DND-41 (cell line): ENCODE measurements around the gene ISCU.

Experiments
- ATAC-seq: fragments of 200-7000 bp; cut with Tn5 transposase; 3 replicates; pipeline ENCODE4 v1.9.1; 2021; ENCODE audit warnings: low read depth; ENCODE audit not compliant: insufficient read depth
- DNase-seq: peaks from one replicate; pipeline ENCODE4 v3.0.0-alpha.2; 2020
- H2AFZ ChIP-seq: 2 replicates; pipeline ENCODE4 v1.6.0; 2012; ENCODE audit warnings: low read depth, low read length
- H3K27ac ChIP-seq: 2 replicates; pipeline ENCODE4 v1.5.1; 2012; ENCODE audit warnings: low read length, inconsistent platforms
- H3K27me3 ChIP-seq: fragments of 200-600 bp; sonication (generic); 2 replicates; pipeline ENCODE4 v1.6.0; 2012; ENCODE audit warnings: low read length, mild to moderate bottlenecking, inconsistent platforms; ENCODE audit not compliant: insufficient read depth, poor library complexity
- H3K36me3 ChIP-seq: 2 replicates; pipeline ENCODE4 v1.5.1; 2012; ENCODE audit warnings: low read length, inconsistent platforms; ENCODE audit not compliant: insufficient read depth
- H3K4me1 ChIP-seq: 2 replicates; pipeline ENCODE4 v1.5.1; 2012; ENCODE audit warnings: mild to moderate bottlenecking, low read length; ENCODE audit not compliant: insufficient read depth
- H3K4me2 ChIP-seq: 2 replicates; pipeline ENCODE4 v1.6.0; 2012; ENCODE audit warnings: mild to moderate bottlenecking, moderate library complexity, low read length, inconsistent platforms; ENCODE audit not compliant: insufficient read depth
- H3K4me3 ChIP-seq, 2 experiments: fragments of 200-600 bp in 1 of 2; shearing (Covaris generic) in 1 of 2; 2 replicates each; pipeline ENCODE4 v1.5.1; 2012 to 2016; ENCODE audit warnings: inconsistent platforms in 2 of 2, low read length in 2 of 2, mild to moderate bottlenecking in 2 of 2, low read depth in 1 of 2, moderate library complexity in 1 of 2
- H3K79me2 ChIP-seq: 2 replicates; pipeline ENCODE4 v1.6.0; 2012; ENCODE audit warnings: low read length, inconsistent platforms; ENCODE audit not compliant: insufficient read depth
- H3K9ac ChIP-seq: 2 replicates; pipeline ENCODE4 v1.6.0; 2012; ENCODE audit warnings: low read depth, mild to moderate bottlenecking, inconsistent platforms, low read length, moderate library complexity
- H3K9me3 ChIP-seq: 2 replicates; pipeline ENCODE4 v1.5.1; 2012; ENCODE audit warnings: low read length, moderate library complexity, mild to moderate bottlenecking, inconsistent platforms; ENCODE audit not compliant: insufficient read depth, severe bottlenecking
- H4K20me1 ChIP-seq: 2 replicates; pipeline ENCODE4 v1.6.0; 2012; ENCODE audit warnings: low read length; ENCODE audit not compliant: insufficient read depth
- EZH2 ChIP-seq: IDR thresholded peaks from 3 replicates; pipeline ENCODE4 v1.6.1; 2012; ENCODE audit warnings: borderline replicate concordance, low read depth, mild to moderate bottlenecking, moderate library complexity, low read length, inconsistent platforms; ENCODE audit not compliant: severe bottlenecking
- TF ChIP-seq, protein P1 (sequence below): IDR thresholded peaks from 2 replicates; pipeline ENCODE4 v1.5.1; 2012; ENCODE audit warnings: borderline replicate concordance, low read length, moderate library complexity, mild to moderate bottlenecking; ENCODE audit not compliant: poor library complexity, severe bottlenecking; ENCODE audit errors: extremely low read depth

ISCU gene

DNA sequence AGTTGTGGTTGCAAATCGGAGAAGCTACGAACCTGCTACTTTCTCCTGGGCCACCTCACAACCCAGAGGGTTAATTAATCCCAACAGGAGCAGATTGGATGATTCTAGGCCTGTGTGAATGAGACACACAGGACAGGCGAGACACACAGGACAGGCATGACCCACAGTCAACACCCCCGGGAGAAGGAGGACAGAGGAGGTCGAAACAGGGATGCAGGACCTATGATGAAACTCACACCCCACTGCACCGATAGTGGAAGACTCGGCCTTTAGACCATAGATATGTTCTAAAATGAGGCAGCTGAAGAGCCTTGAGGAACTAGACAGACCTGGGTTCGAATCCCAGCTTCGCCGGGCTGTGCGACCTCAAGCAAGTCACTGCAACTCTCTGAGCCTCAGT, 23.9 kb downstream of the ISCU start:
- Histone ChIP-seq H3K9ac (no peak overlapping the region), H3K27ac (no peak overlapping the region), H3K4me3 (no peak overlapping the region), H3K36me3 (no peaks in the 10 kb centered on the region), H3K9me3 (no peaks in the 10 kb centered on the region), H4K20me1 (no peaks in the 10 kb centered on the region), H2AFZ (no peak overlapping the region), H3K27me3 (no peaks in the 10 kb centered on the region), H3K4me2 (no peak overlapping the region), H3K79me2 (no peaks in the 10 kb centered on the region), H3K4me1 (no peaks in the 10 kb centered on the region)
- ATAC-seq (no peak), DNase-seq (no peak)
- no peak for TF ChIP-seq EZH2
- TF ChIP-seq, protein P1, sequence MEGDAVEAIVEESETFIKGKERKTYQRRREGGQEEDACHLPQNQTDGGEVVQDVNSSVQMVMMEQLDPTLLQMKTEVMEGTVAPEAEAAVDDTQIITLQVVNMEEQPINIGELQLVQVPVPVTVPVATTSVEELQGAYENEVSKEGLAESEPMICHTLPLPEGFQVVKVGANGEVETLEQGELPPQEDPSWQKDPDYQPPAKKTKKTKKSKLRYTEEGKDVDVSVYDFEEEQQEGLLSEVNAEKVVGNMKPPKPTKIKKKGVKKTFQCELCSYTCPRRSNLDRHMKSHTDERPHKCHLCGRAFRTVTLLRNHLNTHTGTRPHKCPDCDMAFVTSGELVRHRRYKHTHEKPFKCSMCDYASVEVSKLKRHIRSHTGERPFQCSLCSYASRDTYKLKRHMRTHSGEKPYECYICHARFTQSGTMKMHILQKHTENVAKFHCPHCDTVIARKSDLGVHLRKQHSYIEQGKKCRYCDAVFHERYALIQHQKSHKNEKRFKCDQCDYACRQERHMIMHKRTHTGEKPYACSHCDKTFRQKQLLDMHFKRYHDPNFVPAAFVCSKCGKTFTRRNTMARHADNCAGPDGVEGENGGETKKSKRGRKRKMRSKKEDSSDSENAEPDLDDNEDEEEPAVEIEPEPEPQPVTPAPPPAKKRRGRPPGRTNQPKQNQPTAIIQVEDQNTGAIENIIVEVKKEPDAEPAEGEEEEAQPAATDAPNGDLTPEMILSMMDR, result no peak

DNA sequence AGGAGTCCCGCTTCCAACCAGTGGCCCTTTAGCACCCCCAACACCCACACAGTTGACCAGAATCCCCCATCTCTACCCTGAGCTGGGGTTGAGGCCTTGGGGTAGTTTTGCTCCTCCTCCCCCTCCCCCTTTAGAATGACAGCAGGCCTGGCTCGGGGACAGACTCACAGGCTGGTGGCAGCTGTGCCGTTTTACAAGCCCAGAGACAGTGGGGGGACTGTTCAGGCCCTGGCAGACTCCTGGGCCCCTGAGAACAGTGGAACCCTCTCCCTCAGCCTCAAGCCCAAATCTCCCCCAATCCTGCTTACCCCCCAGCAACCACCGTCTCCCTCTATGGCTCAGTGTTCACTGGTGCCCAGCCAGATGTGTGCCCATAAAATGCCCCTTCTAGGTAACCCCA, 25.4 kb downstream of the ISCU start:
- TF ChIP-seq, protein P1, result no peak
- TF ChIP-seq EZH2, result no peak
- Histone ChIP-seq H3K36me3 (no peaks in the 10 kb centered on the region), H3K27ac (no peak overlapping the region), H4K20me1 (no peaks in the 10 kb centered on the region), H3K9ac (no peak overlapping the region), H2AFZ (no peak overlapping the region), H3K9me3 (no peaks in the 10 kb centered on the region), H3K27me3 (no peaks in the 10 kb centered on the region), H3K4me2 (no peak overlapping the region), H3K4me3 (no peak overlapping the region), H3K4me1 (no peaks in the 10 kb centered on the region), H3K79me2 (no peaks in the 10 kb centered on the region)
- DNase-seq (no peak), ATAC-seq (no peak)

DNA sequence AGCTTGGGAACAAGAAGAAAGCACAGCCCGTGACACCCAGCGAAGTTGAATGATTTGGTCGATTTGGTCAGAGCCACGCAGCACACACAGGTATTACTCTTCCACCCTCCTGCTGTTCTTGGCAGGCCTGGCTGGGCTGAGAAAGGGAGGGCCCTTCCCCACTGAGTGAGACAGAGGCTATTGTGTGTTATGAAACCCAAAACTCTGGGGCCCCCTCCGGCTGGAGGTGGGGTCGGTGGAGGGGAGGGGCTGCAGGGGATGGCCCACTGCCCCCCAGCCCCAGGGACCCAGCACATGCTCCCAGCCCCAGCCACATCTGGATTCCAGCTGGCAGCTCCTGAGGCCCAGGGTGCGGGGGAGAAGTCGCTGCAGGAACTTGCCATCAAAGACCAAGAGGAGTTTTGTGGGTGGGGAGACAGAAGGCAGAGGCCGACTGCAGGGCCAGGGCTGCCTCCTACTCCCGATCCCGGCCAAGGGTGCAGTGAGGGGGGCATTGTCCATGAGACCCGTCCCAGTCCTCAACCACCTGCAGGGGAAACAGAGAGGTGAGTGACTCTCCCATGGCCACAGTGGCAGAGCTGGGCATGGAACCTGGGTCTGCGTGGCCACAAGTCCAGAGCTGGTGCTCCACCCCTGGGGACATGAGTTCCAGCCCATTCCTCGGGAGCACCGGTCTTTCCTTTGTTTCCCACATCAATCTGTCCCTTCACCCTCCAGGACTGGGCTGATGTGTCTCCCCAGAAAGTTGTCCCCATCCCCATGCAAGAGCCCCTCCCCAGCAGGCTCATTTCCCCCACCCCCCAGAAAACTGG, 26.8 kb downstream of the ISCU start:
- TF ChIP-seq, protein P1, result no peak
- H3K4me3 ChIP-seq, result no peak overlapping the region
- DNase-seq (no peak), ATAC-seq (no peak)
- H4K20me1 ChIP-seq, result no peaks in the 10 kb centered on the region
- H3K36me3 ChIP-seq, result no peaks in the 10 kb centered on the region
- no peak overlapping the region for H3K4me2 ChIP-seq
- no peak overlapping the region for H2AFZ ChIP-seq
- H3K4me1 ChIP-seq, result no peaks in the 10 kb centered on the region
- H3K27ac ChIP-seq, result no peak overlapping the region
- H3K9me3 ChIP-seq, result no peaks in the 10 kb centered on the region
- H3K79me2 ChIP-seq, result no peaks in the 10 kb centered on the region
- H3K27me3 ChIP-seq, result no peaks in the 10 kb centered on the region
- H3K9ac ChIP-seq, result no peak overlapping the region
